Stimulated activated effector memory CD8-positive, alpha-beta T cell treated with anti-CD3 and anti-CD28 coated beads, Interleukin-12 subunit alpha, Interleukin-12 subunit beta, amount 100 ng/mL, for 72 hours (primary cell): ENCODE measurements around the gene QSOX1.
"Not testable (repeated sequence)": the region's sequence is repeated elsewhere in the genome, so short reads cannot be mapped to it uniquely, and the experiment has no call there.

Source experiments
- ATAC-seq: fragments of 150-1000 bp; cut with Tn5 transposase; 2 replicates; pipeline ENCODE4 v1.10.0; 2021
- DNase-seq, 2 donors: peaks; one replicate each; pipeline ENCODE4 v3.0.0; 2021 to 2022; ENCODE audit warnings: low spot score in 2 of 2
- H3K27ac Mint-ChIP-seq: one replicate; pipeline ENCODE4 v1.8.0; 2022; ENCODE audit warnings: mild to moderate bottlenecking, mixed read lengths
- H3K36me3 Mint-ChIP-seq: one replicate; pipeline ENCODE4 v1.8.0; 2022; ENCODE audit warnings: mild to moderate bottlenecking, mixed read lengths
- H3K4me1 Mint-ChIP-seq: one replicate; pipeline ENCODE4 v1.8.0; 2022; ENCODE audit warnings: mixed read lengths
- H3K4me3 Mint-ChIP-seq: one replicate; pipeline ENCODE4 v1.8.0; 2022; ENCODE audit warnings: mild to moderate bottlenecking, mixed read lengths
- H3K9me3 Mint-ChIP-seq: one replicate; pipeline ENCODE4 v1.8.0; 2022; ENCODE audit warnings: mixed read lengths

The QSOX1 gene

GRCh38 chr1:180154325-180155181 lies at the start of gene QSOX1:
QSOX1 (plus strand) TSS chr1:180154869; CDS start chr1:180154908, 39 bp downstream.
- H3K4me1 Mint-ChIP-seq = peaks cover 47% of the 10 kb centered on the region
- peak within 1 kb of the TSS; percentile 95 for H3K27ac Mint-ChIP-seq
- peak within 1 kb of the TSS; percentile 96 for H3K4me3 Mint-ChIP-seq
- H3K9me3 Mint-ChIP-seq = no peaks in the 10 kb centered on the region
- H3K36me3 Mint-ChIP-seq = peaks cover 15% of the 10 kb centered on the region
- DNase-seq = peak; percentile 81 to 90
- peak; percentile 96 for ATAC-seq

DNA sequence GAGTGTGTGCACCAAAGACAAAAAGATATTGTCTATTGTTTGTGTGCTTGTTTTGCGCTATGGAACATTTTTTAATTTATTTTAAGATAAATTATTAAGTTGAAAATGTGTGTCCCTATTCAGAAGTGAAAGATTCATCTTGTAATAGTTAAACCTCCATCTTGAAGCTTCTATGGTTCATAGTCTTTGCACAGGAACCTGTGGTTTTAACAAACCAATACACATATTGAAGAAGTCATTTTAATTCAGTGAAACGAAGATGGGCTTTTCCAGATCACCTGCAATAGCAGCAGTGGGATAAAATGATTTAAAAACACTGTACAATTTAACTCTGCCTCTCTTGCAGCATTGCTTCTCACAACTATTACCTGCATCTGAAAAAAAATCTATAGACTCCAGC lies 42.6 kb upstream of the QSOX1 start:
- Mint-ChIP-seq H3K4me1 (no peaks in the 10 kb centered on the region), H3K27ac (no peak overlapping the region), H3K4me3 (no peak overlapping the region), H3K9me3 (no peaks in the 10 kb centered on the region), H3K36me3 (peaks cover 58% of the 10 kb centered on the region)
- DNase-seq (no peak), ATAC-seq (no peak)

DNA sequence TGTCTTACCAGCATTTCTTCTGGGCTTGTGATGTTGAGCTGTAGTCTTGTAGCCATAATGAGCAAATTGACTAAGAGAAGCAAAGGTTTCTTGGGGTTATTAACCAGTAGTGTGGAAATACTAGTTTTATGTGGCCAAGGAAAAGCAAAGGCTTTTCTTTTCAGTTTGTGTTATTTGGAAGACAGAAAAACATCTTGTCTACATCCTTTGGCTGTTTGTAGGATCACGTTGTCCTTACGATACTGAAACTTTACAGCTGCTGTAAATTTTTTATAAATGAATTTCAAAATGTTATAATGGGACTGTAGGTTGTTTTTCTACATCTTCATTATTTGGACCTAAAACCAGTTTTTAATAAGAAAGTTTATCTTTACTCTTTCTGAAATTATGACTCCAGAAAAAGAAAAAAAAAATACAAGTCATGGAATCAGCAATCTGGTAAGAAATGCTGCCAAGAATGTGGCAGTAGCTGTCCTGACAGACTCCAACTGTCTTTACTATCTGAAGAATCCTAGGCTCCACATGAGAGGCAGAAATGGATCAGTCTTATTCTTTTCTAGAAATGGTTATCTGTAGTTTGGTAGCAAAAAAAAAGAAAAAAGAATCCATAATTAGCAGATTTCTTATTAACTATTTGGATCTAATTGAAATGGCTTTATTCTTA lies 41.6 kb upstream of the QSOX1 start:
- no peaks in the 10 kb centered on the region for H3K4me1 Mint-ChIP-seq
- H3K36me3 Mint-ChIP-seq = peaks cover 47% of the 10 kb centered on the region

GRCh38 chr1:180114396-180114945 lies 40.2 kb upstream of the QSOX1 start:
- Mint-ChIP-seq H3K9me3 (no peaks in the 10 kb centered on the region), H3K4me3 (no peak overlapping the region), H3K27ac (no peak overlapping the region), H3K4me1 (no peaks in the 10 kb centered on the region), H3K36me3 (peaks cover 35% of the 10 kb centered on the region)
- DNase-seq (no peak), ATAC-seq (no peak)

More for the DNA sequence above, 41.6 kb upstream of the QSOX1 start:
- Mint-ChIP-seq H3K9me3 (no peaks in the 10 kb centered on the region), H3K4me3 (no peak overlapping the region), H3K27ac (no peak overlapping the region)
- ATAC-seq = no peak
- no peak for DNase-seq

DNA sequence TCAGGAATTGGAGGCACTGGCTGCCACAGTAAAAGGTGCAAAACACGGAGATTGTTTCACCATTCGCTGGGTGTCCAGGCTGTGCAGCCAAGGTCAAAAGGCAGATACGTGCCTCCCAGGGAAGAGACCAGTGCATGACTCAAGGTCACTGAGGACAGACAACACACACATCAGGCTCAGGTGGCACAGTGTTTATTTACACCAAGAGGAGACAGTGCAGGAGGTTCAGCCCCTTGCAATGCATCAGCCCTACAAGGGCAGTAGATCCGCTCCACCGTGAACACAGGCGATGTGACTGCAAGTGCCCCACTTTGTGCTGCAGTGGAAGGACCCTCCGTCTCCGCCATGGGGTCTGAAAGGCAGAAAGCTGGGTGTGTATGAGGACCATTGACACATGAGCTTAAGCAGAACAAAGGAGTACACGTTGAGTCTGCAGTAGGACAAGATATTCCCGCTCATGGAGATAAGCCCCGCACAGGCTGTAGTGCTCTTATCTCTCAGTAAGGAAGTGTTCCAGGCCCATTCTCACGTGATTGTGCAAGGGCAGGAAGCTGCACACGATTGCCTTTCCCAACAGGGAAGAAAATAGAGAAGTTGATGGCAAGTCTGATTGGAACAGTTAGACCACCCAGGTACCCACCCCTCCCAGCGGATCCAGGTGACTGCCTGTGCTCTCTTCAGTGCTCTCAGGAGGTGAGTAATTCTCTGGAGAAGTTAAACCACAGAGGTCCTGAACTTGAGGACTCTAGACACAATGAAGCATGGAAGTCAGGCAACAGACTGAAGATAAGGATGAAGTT lies 37.5 kb upstream of the QSOX1 start:
- H3K27ac Mint-ChIP-seq = no peak overlapping the region
- peaks cover 8% of the 10 kb centered on the region for H3K36me3 Mint-ChIP-seq
- ATAC-seq (peak; percentile 28), DNase-seq (no peak)
- H3K9me3 Mint-ChIP-seq = no peaks in the 10 kb centered on the region
- no peaks in the 10 kb centered on the region for H3K4me1 Mint-ChIP-seq
- H3K4me3 Mint-ChIP-seq = no peak overlapping the region

- H3K36me3 Mint-ChIP-seq = peaks cover 3% of the 10 kb centered on the region
- DNase-seq (no peak), ATAC-seq (no peak)
- no peak overlapping the region for H3K27ac Mint-ChIP-seq
- H3K4me1 Mint-ChIP-seq = no peaks in the 10 kb centered on the region
- H3K9me3 Mint-ChIP-seq = no peaks in the 10 kb centered on the region
- no peak overlapping the region for H3K4me3 Mint-ChIP-seq
Measured at GRCh38 chr1:180117764-180118116, 36.9 kb upstream of the QSOX1 start.

GRCh38 chr1:180119837-180120236 lies 34.8 kb upstream of the QSOX1 start:
- no peak for ATAC-seq
- Mint-ChIP-seq H3K4me1 (no peaks in the 10 kb centered on the region), H3K9me3 (no peaks in the 10 kb centered on the region), H3K36me3 (no peaks in the 10 kb centered on the region), H3K4me3 (no peak overlapping the region), H3K27ac (no peak overlapping the region)
- no peak for DNase-seq

- Mint-ChIP-seq H3K4me1 (no peaks in the 10 kb centered on the region), H3K4me3 (no peak overlapping the region), H3K27ac (no peak overlapping the region), H3K36me3 (no peaks in the 10 kb centered on the region), H3K9me3 (no peaks in the 10 kb centered on the region)
- no peak for DNase-seq
- ATAC-seq = no peak
Measured at GRCh38 chr1:180123463-180123936, 31.2 kb upstream of the QSOX1 start.

- Mint-ChIP-seq H3K4me3 (no peak overlapping the region), H3K36me3 (no peaks in the 10 kb centered on the region), H3K9me3 (no peaks in the 10 kb centered on the region), H3K27ac (no peak overlapping the region), H3K4me1 (peaks cover 7% of the 10 kb centered on the region)
- DNase-seq = no peak
- no peak for ATAC-seq
Measured at GRCh38 chr1:180130651-180131050, 24.0 kb upstream of the QSOX1 start.

GRCh38 chr1:180131510-180131909 lies 23.2 kb upstream of the QSOX1 start:
- ATAC-seq = peak; percentile 96
- Mint-ChIP-seq H3K9me3 (no peaks in the 10 kb centered on the region), H3K27ac (no peak overlapping the region), H3K36me3 (no peaks in the 10 kb centered on the region), H3K4me3 (no peak overlapping the region), H3K4me1 (peaks cover 7% of the 10 kb centered on the region)
- DNase-seq = no peak

DNA sequence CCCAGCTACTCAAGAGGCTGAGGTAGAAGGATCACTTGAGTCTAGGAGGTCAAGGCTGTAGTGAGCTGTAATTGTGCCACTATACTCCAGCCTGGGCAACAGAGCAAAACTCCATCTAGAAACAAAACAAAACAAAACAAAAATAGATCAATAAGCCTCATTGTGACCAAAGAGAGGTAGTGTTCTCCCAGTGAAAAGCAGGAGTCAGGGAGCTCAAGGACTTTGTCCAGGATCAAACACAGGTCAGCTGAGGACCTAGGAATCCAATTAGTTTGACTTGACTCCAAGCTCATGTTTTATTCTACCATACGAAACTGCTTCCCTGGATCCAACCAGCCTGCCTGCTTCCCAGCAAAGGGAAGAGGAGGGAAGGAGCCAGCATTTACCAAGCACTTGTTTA lies 21.5 kb upstream of the QSOX1 start:
- Mint-ChIP-seq H3K36me3 (no peaks in the 10 kb centered on the region), H3K4me1 (peaks cover 7% of the 10 kb centered on the region), H3K9me3 (no peaks in the 10 kb centered on the region), H3K27ac (no peak overlapping the region), H3K4me3 (no peak overlapping the region)
- no peak for ATAC-seq
- no peak for DNase-seq

DNA sequence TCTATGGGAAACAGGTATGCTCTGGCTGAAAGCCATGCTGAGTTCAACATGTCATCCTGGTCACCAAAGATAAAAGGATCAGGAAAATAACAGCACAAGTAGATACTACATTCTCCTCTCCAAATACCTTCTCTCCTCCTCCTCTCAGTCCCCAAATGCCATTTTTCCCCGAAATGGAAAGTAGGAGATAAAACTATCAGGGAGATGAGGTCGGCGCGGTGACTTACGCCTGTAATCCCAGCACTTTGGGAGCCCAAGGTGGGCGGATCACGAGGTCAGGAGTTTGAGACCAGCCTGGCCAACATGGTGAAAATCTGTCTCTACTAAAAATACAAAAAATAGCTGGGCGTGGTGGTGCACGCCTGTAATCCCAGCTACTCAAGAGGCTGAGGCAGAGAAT lies 21.0 kb upstream of the QSOX1 start:
- H3K4me3 Mint-ChIP-seq, DNase-seq, H3K36me3 Mint-ChIP-seq, H3K4me1 Mint-ChIP-seq, ATAC-seq, H3K9me3 Mint-ChIP-seq, H3K27ac Mint-ChIP-seq: not testable (repeated sequence)

GRCh38 chr1:180135535-180135934 lies 19.1 kb upstream of the QSOX1 start:
- DNase-seq (no peak), ATAC-seq (no peak)
- Mint-ChIP-seq H3K4me3 (no peak overlapping the region), H3K9me3 (no peaks in the 10 kb centered on the region), H3K36me3 (no peaks in the 10 kb centered on the region), H3K27ac (no peak overlapping the region), H3K4me1 (peaks cover 7% of the 10 kb centered on the region)

GRCh38 chr1:180136331-180136967 lies 18.2 kb upstream of the QSOX1 start:
- Mint-ChIP-seq H3K4me3 (no peak overlapping the region), H3K9me3 (no peaks in the 10 kb centered on the region), H3K27ac (no peak overlapping the region), H3K4me1 (peaks cover 6% of the 10 kb centered on the region), H3K36me3 (no peaks in the 10 kb centered on the region)
- no peak for DNase-seq
- no peak for ATAC-seq

DNA sequence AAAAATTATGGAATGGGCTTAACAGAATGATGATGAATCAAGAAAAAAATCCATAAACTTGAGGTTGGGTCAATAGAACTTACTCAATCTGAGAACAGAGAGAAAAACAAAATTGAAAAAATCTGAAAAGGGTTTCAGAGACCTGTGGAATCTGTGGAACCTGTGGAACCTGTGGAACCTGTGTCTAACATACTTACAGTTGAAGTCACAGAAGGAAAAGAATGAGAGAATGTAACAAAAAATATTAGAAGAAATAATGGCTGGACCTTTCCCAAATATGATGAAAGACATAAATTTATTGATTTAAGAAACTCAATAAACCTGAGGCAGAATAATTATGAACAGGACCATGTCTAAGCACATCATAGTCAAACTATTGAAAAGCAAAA lies 17.7 kb upstream of the QSOX1 start:
- DNase-seq = no peak
- no peak overlapping the region for H3K27ac Mint-ChIP-seq
- no peaks in the 10 kb centered on the region for H3K9me3 Mint-ChIP-seq
- H3K36me3 Mint-ChIP-seq = no peaks in the 10 kb centered on the region
- H3K4me3 Mint-ChIP-seq = no peak overlapping the region
- ATAC-seq = no peak
- peaks cover under 1% of the 10 kb centered on the region for H3K4me1 Mint-ChIP-seq
